ENCODE data around the gene KLRD1. TPM values are rescaled to one million over a fixed set of nuclear protein-coding genes. Genes with fewer than 3 reads are reported as not detected.
A peak's percentile ranks its signal among the peaks of the same experiment; 100 is the strongest.
"Not testable (repeated sequence)": the region's sequence is repeated elsewhere in the genome, so short reads cannot be mapped to it uniquely, and the experiment has no call there.

The KLRD1 gene
- polyA plus RNA-seq, 12 donors: 0.16 to 1.6 (median 0.72) TPM; not detected in 2

DNA sequence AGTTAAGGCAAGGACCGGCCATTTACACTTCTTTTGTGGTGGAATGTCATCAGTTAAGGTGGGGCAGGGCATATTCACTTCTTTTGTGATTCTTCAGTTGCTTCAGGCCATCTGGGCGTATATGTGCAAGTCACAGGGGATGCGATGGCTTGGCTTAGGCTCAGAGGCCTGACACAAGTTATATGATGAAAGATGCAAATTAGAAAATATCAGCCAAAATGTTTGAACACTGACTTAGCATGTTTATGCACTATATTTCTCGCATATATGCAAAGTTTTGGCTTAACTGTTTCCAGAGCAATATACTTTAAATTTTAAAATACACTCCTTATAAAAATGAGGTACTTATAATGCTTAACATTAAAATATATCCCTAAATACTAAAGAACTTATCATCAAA is 30.8 kb downstream of the KLRD1 start:
- DNase-seq: not testable (repeated sequence)

DNA sequence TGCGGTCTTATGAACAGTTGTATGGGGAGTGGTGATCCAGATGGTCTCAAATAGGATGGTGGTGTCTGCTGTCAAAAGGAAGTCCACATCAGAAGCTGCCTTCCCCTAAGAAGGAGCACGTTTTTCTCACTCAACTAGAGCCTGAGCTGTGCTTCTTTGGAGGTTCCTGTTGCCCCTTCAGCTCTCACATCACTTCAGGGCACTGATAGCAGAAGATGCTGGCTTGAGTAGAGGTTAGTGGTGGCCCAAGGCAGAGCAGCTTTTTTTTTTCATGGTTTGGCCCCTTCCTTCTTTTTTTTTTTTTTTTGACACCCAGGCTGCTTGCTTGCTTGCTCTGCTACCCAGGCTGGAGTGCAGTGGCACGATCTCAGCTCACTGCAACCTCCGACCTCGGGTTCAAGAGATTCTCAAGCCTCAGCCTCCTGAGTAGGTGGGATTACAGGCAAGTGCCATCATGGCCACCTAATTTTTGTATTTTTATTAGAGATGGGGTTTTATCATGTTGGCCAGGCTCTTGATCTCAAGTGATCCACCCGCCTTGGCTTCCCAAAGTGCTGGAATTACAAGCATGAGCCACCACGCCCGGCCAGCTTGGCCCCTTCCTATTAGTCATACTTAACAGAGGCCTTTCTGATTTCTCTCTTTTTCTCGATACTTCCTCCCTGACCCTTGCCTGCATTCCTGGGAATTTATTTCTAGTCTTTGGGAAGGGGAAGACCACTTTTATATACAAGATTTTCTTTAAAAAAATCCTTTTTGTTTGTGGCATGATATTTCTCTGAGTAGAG is 31.6 kb downstream of the KLRD1 start:
- DNase-seq: no peak

GRCh38 chr12:10340946-10341345 is 33.3 kb downstream of the KLRD1 start:
- not testable (repeated sequence) for DNase-seq

DNA sequence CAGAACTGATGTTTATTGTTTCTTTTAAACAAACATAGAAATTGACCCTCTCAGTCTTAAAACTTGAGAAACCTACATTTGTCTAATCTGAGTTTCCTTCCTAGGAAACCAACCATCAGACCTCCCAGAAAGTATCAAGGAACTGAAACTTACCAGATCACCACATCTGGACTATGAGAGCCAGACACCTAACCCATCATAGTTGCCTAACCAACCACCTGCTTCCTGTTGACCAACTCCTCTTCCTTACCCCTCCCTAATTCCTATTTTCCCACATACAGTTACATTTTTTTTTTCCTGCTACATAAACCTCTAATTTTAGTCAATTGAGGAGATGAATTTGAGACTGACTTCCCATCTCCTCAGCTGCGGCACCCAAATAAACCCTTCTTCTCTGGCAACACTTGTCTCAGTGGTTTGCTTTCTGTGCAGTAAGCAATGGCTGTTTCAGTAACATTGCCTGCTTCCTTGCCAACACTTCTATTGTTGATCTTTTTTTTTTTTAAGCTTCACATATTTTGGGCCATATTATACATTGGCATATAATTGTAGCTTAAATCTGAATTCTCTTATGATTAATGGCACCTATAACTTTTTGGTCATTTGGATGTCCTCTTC is 34.3 kb downstream of the KLRD1 start:
- DNase-seq: no peak

DNA sequence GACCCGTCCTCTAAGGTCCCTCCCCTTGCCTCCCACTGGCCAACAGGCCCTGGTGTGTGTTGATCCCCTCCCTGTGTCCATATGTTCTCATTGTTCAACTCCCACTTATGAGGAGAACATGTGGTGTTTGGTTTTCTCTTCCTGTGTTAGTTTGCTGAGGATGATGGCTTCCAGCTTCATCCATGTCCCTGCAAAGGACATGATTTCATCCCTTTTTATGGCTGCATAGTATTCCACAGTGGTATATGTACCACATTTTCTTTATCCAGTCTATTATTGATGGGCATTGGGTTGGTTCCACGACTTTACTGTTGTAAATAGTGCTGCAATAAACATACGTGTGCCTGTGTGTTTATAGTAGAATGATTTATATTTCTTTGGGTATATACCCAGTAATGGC is 43.8 kb downstream of the KLRD1 start:
- not testable (repeated sequence) for DNase-seq

DNA sequence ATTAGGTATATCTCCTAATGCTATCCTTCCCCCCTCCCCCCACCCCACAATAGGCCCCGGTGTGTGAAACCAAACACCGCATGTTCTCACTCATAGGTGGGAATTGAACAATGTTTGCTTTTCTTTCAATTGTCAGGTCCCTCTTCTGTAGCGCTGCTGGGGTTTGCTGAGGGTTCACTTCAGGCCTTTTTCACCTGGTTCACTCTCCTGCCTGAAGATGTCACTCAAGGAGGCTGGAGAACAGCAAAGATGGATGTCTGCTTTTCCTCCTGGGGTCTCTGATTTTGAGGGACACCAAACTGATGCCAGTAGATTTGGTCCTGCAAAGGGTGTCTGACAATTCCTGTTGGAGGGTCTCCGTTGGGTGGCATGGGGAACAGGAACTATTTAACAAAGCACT is 46.4 kb downstream of the KLRD1 start:
- DNase-seq: no peak

- no peak for DNase-seq
These were observed 46.8 kb downstream of the KLRD1 start for GRCh38 chr12:10354502-10354901.

DNA sequence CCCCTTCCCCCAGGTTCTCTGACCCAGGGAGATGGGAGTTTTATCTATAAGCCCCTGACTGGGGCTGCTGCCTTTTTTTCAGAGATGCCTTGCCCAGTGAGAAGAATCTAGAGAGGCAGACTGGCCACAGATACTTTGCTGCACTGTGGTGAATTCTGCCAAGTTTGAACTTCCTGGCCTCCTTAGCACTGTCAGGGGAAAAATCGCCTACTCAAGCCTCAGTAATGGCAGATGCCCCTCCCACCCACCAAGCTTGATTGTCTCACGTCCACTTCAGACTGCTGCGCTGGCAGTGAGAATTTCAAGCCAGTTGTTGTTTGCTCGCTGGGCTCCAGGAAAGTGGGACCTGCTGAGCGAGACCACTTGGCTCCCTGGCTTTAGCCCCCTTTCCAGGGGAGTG is 50.5 kb downstream of the KLRD1 start:
- DNase-seq: no peak

DNA sequence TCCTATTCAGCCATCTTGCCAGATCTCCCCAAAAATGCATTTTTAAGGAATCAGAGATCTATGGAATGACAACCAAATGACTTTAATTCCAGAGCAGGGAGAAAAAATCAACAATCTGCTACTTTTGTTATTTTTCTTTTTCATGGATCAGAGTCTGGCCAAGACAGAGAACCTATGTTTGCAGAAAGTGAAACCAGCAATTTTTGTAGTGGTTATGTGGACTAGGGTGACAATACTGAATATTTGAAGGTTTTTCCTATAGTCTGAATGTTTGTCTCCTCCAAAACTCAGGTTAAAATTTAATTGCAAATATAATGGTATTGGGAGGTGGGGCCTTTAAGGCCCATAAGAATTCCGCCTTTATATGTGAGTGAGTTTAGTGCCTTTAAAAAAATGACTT is 51.3 kb downstream of the KLRD1 start:
- DNase-seq: no peak

- DNase-seq: no peak
These were observed 53.4 kb downstream of the KLRD1 start for GRCh38 chr12:10361084-10361483.

DNA sequence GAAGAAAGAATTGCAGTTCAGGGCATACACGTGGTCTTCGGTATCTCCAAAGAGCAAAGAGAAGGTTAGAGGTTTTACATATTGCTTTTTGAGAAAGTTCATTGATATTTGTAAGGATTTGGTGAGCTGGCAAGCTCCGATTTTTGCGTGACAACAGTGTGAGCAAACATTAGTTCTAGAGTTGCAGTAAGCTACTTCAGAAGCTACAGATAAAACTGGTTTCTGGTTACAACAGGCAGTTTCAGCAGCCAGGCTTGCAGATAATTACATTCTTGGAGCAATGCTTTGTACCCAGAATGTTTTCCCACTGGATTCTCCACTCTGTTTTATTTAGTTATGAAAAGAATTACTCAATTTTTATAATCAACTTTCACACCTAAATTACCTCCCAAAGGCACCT is 54.0 kb downstream of the KLRD1 start:
- no peak for DNase-seq

DNA sequence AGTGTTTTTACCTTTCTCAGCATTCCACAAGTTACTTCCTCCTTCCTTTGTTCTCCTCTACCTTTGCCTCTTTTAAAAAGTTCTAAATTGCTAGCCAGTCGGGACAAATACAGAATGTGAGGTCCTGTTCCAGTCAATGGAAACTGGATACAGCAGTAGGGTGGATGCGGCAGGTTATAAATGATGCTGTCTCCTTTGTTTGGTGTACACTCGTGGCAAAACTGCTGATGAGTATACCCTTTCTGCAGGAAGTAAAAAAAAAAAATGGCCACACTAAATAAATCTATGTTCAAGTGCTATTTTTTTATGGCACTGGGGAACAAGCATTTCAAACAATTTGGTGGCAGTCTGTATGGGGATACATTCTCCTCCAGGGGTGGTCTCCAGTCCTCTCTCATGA is 54.7 kb downstream of the KLRD1 start:
- no peak for DNase-seq

DNA sequence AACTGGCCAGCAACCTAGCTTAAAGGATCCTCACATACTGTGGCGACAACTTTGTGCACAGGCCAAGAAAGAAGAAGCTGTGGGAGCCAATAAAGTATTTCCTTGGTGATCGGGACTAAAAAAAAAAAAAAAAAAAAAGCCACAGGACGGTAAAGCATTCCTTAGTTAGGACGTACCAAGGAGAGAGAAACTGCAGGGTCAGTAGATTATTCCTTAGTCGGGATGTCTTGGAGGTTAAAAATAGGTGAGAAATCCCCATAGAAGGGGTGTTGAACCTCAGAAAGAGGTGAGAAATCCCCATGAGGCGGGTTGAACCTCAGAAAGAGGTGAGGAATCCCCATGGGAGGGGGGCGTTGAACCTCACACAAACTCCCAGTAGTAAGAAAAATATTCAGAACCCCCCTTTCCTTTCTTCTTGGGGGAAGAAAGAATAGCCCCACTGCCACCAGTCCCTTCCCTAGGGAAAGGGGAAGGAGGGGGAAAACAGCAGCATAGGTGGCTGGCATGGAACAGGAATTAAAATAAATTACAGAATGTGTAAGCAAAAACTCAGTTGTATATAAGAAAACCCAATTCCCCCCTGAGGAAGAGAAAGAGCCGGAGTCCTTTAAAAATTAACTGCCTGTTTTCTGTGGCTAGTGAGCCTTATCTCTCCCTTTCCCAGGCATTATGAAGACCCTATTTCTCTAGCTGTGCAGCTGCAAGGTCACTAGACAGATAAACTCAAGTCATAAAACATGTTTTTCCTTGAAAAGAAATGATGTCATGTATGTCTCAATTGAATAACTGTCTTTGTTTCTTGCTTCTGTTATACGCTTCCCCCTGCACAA is 55.4 kb downstream of the KLRD1 start:
- no peak for DNase-seq

- no peak for DNase-seq
These were observed 55.9 kb downstream of the KLRD1 start for GRCh38 chr12:10363658-10363913.

- DNase-seq: peak; percentile 70
These were observed 56.5 kb downstream of the KLRD1 start for GRCh38 chr12:10363914-10364814.

DNA sequence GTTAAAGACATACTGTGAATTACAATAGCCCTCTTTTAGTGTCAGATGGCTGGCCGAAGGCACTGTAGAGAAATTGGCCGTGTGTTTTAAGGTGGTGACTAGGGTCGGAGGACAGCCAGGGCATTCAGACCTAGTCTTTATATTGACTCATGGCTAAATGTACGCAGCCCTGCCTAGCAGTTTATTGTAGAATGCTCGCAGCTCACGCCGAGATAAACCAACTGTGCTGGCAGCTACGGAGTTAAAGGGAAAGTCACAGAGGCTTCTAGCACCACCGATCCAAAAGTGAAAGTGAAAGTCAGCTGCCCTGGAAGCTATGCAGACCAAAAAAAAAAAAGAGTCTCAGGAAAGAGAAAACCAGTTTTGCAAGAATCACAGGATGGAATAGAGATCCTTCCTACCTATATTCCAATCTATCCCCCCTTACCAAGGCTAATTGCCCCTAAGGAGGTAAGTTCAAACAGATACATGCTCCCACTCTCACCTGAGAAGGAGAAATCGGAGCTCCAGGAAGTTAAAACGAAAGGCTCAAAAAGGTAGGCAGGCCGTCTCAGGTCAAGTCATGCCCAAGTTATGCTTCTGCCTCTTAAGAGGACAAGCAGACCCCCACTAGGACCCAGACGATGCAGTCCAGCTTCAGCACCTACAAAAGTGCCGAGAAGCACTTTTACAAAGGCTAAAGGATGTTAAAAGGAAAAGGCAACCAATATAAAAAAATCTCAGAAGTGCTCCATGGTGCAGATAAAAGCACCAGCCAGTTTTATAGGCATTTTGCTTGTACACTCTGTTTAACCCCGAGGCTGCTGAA is 57.3 kb downstream of the KLRD1 start:
- DNase-seq: peak; percentile 88

- DNase-seq: peak; percentile 31
These were observed 58.2 kb downstream of the KLRD1 start for GRCh38 chr12:10365696-10366405.

GRCh38 chr12:10366875-10367274 is 59.2 kb downstream of the KLRD1 start:
- no peak for DNase-seq

DNA sequence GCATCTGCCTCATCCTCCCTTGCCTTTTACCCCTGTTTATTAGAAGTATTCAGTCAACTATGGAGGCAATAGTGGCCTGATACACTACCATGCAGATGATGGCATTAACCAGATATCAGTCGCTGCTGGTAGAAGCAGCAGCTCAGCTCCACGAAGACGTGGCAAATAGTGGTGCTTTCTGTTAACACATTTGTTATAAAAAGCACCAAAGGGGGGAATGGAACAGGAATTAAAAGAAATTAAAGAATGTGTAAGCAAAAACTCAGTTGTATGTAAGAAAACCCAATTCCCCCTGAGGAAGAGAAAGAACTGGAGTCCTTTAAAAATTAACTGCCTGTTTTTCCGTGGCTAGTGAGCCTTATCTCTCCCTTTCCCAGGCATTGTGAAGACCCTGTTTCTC is 60.0 kb downstream of the KLRD1 start:
- DNase-seq: not testable (repeated sequence)

Data from muscle of arm (tissue), 12 donors.